ENCODE measurements around the gene PRKG1.
A peak's percentile ranks its signal among the peaks of the same experiment; 100 is the strongest.
"Not testable (repeated sequence)": the region's sequence is repeated elsewhere in the genome, so short reads cannot be mapped to it uniquely, and the experiment has no call there.

PRKG1 gene

GRCh38 chr10:51377932-51378599 is 303.8 kb downstream of the PRKG1 start:
- no peak for DNase-seq (ENCODE audit: low spot score)

GRCh38 chr10:51382181-51382580 is 307.9 kb downstream of the PRKG1 start:
- DNase-seq (ENCODE audit: low spot score) = no peak

- DNase-seq (ENCODE audit: low spot score) = no peak
Observed at GRCh38 chr10:51384971-51385370, 310.7 kb downstream of the PRKG1 start.

- no peak for DNase-seq (ENCODE audit: low spot score)
Observed at GRCh38 chr10:51386248-51386885, 312.1 kb downstream of the PRKG1 start.

GRCh38 chr10:51389415-51390321 is 315.4 kb downstream of the PRKG1 start:
- DNase-seq (ENCODE audit: low spot score) = peak; percentile 66

GRCh38 chr10:51393006-51393405 is 318.7 kb downstream of the PRKG1 start:
- not testable (repeated sequence) for DNase-seq (ENCODE audit: low spot score)

- DNase-seq (ENCODE audit: low spot score) = no peak
Observed at GRCh38 chr10:51394039-51394438, 319.8 kb downstream of the PRKG1 start.

GRCh38 chr10:51397244-51397643 is 323.0 kb downstream of the PRKG1 start:
- no peak for DNase-seq (ENCODE audit: low spot score)

GRCh38 chr10:51397695-51398094 is 323.4 kb downstream of the PRKG1 start:
- no peak for DNase-seq (ENCODE audit: low spot score)

GRCh38 chr10:51399840-51400239 is 325.6 kb downstream of the PRKG1 start:
- no peak for DNase-seq (ENCODE audit: low spot score)

- no peak for DNase-seq (ENCODE audit: low spot score)
Observed at GRCh38 chr10:51400392-51401096, 326.3 kb downstream of the PRKG1 start.

GRCh38 chr10:51403521-51403920 is 329.2 kb downstream of the PRKG1 start:
- DNase-seq (ENCODE audit: low spot score) = no peak

GRCh38 chr10:51405580-51406351 is 331.5 kb downstream of the PRKG1 start:
- no peak for DNase-seq (ENCODE audit: low spot score)

GRCh38 chr10:51406581-51406980 is 332.3 kb downstream of the PRKG1 start:
- DNase-seq (ENCODE audit: low spot score) = no peak

- no peak for DNase-seq (ENCODE audit: low spot score)
Observed at GRCh38 chr10:51416494-51416893, 342.2 kb downstream of the PRKG1 start.

GRCh38 chr10:51419196-51420093 is 345.2 kb downstream of the PRKG1 start:
- no peak for DNase-seq (ENCODE audit: low spot score)

- no peak for DNase-seq (ENCODE audit: low spot score)
Observed at GRCh38 chr10:51421853-51422252, 347.6 kb downstream of the PRKG1 start.

GRCh38 chr10:51422311-51423120 is 348.2 kb downstream of the PRKG1 start:
- DNase-seq (ENCODE audit: low spot score) = peak; percentile 50

GRCh38 chr10:51423121-51423452 is 348.8 kb downstream of the PRKG1 start:
- no peak for DNase-seq (ENCODE audit: low spot score)

GRCh38 chr10:51425431-51425830 is 351.1 kb downstream of the PRKG1 start:
- DNase-seq (ENCODE audit: low spot score) = no peak

All from ecto neural progenitor cell (in vitro differentiated cells).